AG04450 (cell line): Measurements from ENCODE around the gene SLC24A4. TPM values are rescaled to one million over a fixed set of nuclear protein-coding genes. Genes with fewer than 3 reads are reported as not detected.

Experiments
- CTCF ChIA-PET: fragments of 300-600, 350-600 bp; formaldehyde crosslinking; extraction: SDS; loops from one replicate; lab custom pipeline; 2022; ENCODE audit warnings: antibody characterized with exemption, inconsistent platforms; lab: Charles Lee
- POLR2A ChIA-PET: fragments of 350-600 bp; formaldehyde crosslinking; extraction: SDS; loops from one replicate; lab custom pipeline; 2021; ENCODE audit warnings: antibody characterized with exemption, inconsistent platforms; lab: Yijun Ruan, JAX
- DNase-seq: peaks from one replicate; pipeline ENCODE4 v3.0.0-alpha.2; 2011; ENCODE audit warnings: low read depth, low spot score
- H3K27ac ChIP-seq: one replicate; pipeline ENCODE4 v1.5.1; 2012; ENCODE audit warnings: low read depth, low read length, control low read depth
- H3K27me3 ChIP-seq: one replicate; pipeline ENCODE4 v1.6.0; 2012; ENCODE audit warnings: low read length; ENCODE audit not compliant: control insufficient read depth, insufficient read depth
- H3K4me3 ChIP-seq: 2 replicates; pipeline ENCODE4 v1.5.1; 2011; ENCODE audit warnings: mild to moderate bottlenecking, low read depth, low read length, control low read depth
- H3K9me3 ChIP-seq: 2 replicates; pipeline ENCODE4 v1.5.1; 2012; ENCODE audit warnings: low read length; ENCODE audit not compliant: control insufficient read depth, insufficient read depth
- CTCF ChIP-seq: IDR thresholded peaks from 2 replicates; pipeline ENCODE4 v1.5.1; 2011; ENCODE audit warnings: low read depth, low read length, control low read depth, inconsistent platforms
- polyA plus RNA-seq: library from polyadenylated mRNA; depleted of rRNA; stranded (reverse); fragments of >200 nt; gene quantifications from 2 replicates; pipeline ENCODE4 v1.2.3, GENCODE V29; 2011

The SLC24A4 gene
- polyA plus RNA-seq, 1 experiment, result not detected

GRCh38 chr14:92404421-92404820 is 81.5 kb downstream of the SLC24A4 start:
- H3K27me3 ChIP-seq, result peaks cover 7% of the 10 kb centered on the region
- no peak for TF ChIP-seq CTCF
- POLR2A ChIA-PET, result no interaction called here
- no peak for DNase-seq
- no peak overlapping the region for H3K27ac ChIP-seq
- H3K4me3 ChIP-seq, result no peak overlapping the region
- peaks cover 7% of the 10 kb centered on the region for H3K9me3 ChIP-seq
- CTCF ChIA-PET, result no interaction called here

GRCh38 chr14:92404938-92405337 is 82.0 kb downstream of the SLC24A4 start:
- Histone ChIP-seq H3K27me3 (peaks cover 7% of the 10 kb centered on the region), H3K9me3 (peaks cover 7% of the 10 kb centered on the region), H3K27ac (no peak overlapping the region), H3K4me3 (no peak overlapping the region)
- DNase-seq, result no peak
- POLR2A ChIA-PET, result no interaction called here
- CTCF ChIA-PET, result no interaction called here
- no peak for TF ChIP-seq CTCF

GRCh38 chr14:92407410-92407809 is 84.4 kb downstream of the SLC24A4 start:
- no peak for TF ChIP-seq CTCF
- no peak for DNase-seq
- no peak overlapping the region for H3K4me3 ChIP-seq
- no peak overlapping the region for H3K27ac ChIP-seq
- ChIA-PET POLR2A (no interaction called here), CTCF (interaction anchor here (0.7 kb wide), 1 partner anchor 15 kb away, joined by 3 read pairs; no protein-coding TSS in a partner anchor)
- peaks cover 6% of the 10 kb centered on the region for H3K27me3 ChIP-seq
- H3K9me3 ChIP-seq, result peaks cover 7% of the 10 kb centered on the region

- H3K27me3 ChIP-seq, result peaks cover 4% of the 10 kb centered on the region
- ChIA-PET POLR2A (no interaction called here), CTCF (interaction anchor here (0.9 kb wide), 1 partner anchor 303 kb away, joined by 3 read pairs; the partner anchor contains the start of gene ATXN3)
These were observed 86.1 kb downstream of the SLC24A4 start for GRCh38 chr14:92409043-92409442.

GRCh38 chr14:92411135-92411534 is 88.2 kb downstream of the SLC24A4 start:
- ChIA-PET CTCF (no interaction called here), POLR2A (interaction anchor here (0.6 kb wide), 1 partner anchor 15 kb away, joined by 3 read pairs; no protein-coding TSS in a partner anchor)
- TF ChIP-seq CTCF, result no peak
- Histone ChIP-seq H3K9me3 (peaks cover 5% of the 10 kb centered on the region), H3K27ac (no peak overlapping the region), H3K4me3 (no peak overlapping the region), H3K27me3 (peaks cover 4% of the 10 kb centered on the region)
- no peak for DNase-seq

More at GRCh38 chr14:92409043-92409442, 86.1 kb downstream of the SLC24A4 start:
- Histone ChIP-seq H3K4me3 (no peak overlapping the region), H3K27ac (no peak overlapping the region), H3K9me3 (peaks cover 7% of the 10 kb centered on the region)
- no peak for DNase-seq
- no peak for TF ChIP-seq CTCF
